OCI-LY7 (cell line): ENCODE data around the gene PTPN9. TPM values are rescaled to one million over a fixed set of nuclear protein-coding genes. Genes with fewer than 3 reads are reported as not detected.

ENCODE experiments used
- BruUV-seq: library from RNA; stranded (reverse); fragments of 400-500 nt; replicated peaks from 2 replicates; lab custom pipeline; 2021; lab: Mats Ljungman, UMichigan
- CTCF ChIA-PET: fragments of 300-600 bp; sonication (Branson Sonifier 250); formaldehyde crosslinking; loops from one replicate; lab custom pipeline; 2022; ENCODE audit warnings: antibody characterized with exemption; ENCODE audit not compliant: unreplicated experiment; lab: Charles Lee
- POLR2A ChIA-PET: fragments of 300-600 bp; sonication (Branson Sonifier 250); formaldehyde crosslinking; loops from one replicate; lab custom pipeline; 2022; ENCODE audit warnings: antibody characterized with exemption; lab: Charles Lee
- DNase-seq: peaks from one replicate; pipeline ENCODE4 v3.0.0-alpha.2; 2015; ENCODE audit warnings: low spot score
- H2AFZ ChIP-seq: fragments of 200-600 bp; sonication (generic), shearing (Covaris generic); 2 replicates; pipeline ENCODE4 v1.6.1; 2014; ENCODE audit warnings: mild to moderate bottlenecking, antibody characterized with exemption, low read length, moderate library complexity
- H3K27ac ChIP-seq: fragments of 200-600 bp; sonication (generic); 2 replicates; pipeline ENCODE4 v1.5.1; 2014; ENCODE audit warnings: mixed run types, low read depth, mild to moderate bottlenecking, moderate library complexity, low read length, inconsistent platforms; ENCODE audit not compliant: poor library complexity, severe bottlenecking
- H3K36me3 ChIP-seq: fragments of 200-600 bp; sonication (generic); 2 replicates; pipeline ENCODE4 v1.6.1; 2014; ENCODE audit warnings: mild to moderate bottlenecking, antibody characterized with exemption, low read length, moderate library complexity, mixed read lengths; ENCODE audit not compliant: insufficient read depth
- H3K4me1 ChIP-seq: fragments of 200-600 bp; sonication (generic); 2 replicates; pipeline ENCODE4 v1.5.1; 2014; ENCODE audit warnings: mild to moderate bottlenecking, low read length; ENCODE audit not compliant: insufficient read depth, poor library complexity, severe bottlenecking
- H3K4me2 ChIP-seq: fragments of 200-600 bp; sonication (generic); 2 replicates; pipeline ENCODE4 v1.6.1; 2014; ENCODE audit warnings: mild to moderate bottlenecking, low read length
- H3K4me3 ChIP-seq: fragments of 200-600 bp; sonication (generic); 2 replicates; pipeline ENCODE4 v1.5.1; 2014; ENCODE audit warnings: mild to moderate bottlenecking, low read depth, low read length; ENCODE audit not compliant: poor library complexity, severe bottlenecking
- H3K79me2 ChIP-seq: fragments of 200-600 bp; sonication (generic); 2 replicates; pipeline ENCODE4 v1.6.1; 2016; ENCODE audit warnings: low read depth, mild to moderate bottlenecking, low read length, moderate library complexity, mixed read lengths; ENCODE audit not compliant: insufficient read depth
- H3K9me2 ChIP-seq: fragments of 200-600 bp; sonication (generic); 2 replicates; pipeline ENCODE4 v1.6.1; 2016; ENCODE audit warnings: mild to moderate bottlenecking, low read length, mixed read lengths; ENCODE audit not compliant: insufficient read depth
- H3K9me3 ChIP-seq: fragments of 200-600 bp; sonication (generic); 2 replicates; pipeline ENCODE4 v1.6.1; 2014; ENCODE audit warnings: mild to moderate bottlenecking, mixed run types, low read length, mixed read lengths
- H4K20me1 ChIP-seq: fragments of 200-600 bp; sonication (generic); 2 replicates; pipeline ENCODE4 v1.6.1; 2014; ENCODE audit warnings: mild to moderate bottlenecking, antibody characterized with exemption, low read length, moderate library complexity, mixed read lengths; ENCODE audit not compliant: insufficient read depth
- EZH2phosphoT487 ChIP-seq: fragments of 200-600 bp; sonication (generic); IDR thresholded peaks from 2 replicates; pipeline ENCODE4 v1.6.1; 2018; ENCODE audit warnings: low read depth, borderline replicate concordance, mild to moderate bottlenecking, mixed run types, antibody characterized with exemption, low read length, moderate library complexity, mixed read lengths
- intact Hi-C: fragments of 100-400 bp; cut with micrococcal nuclease; formaldehyde crosslinking; loops from one replicate; pipeline ENCODE4 v1.10.0; 2022; ENCODE audit not compliant: unreplicated experiment
- total RNA-seq, 2 experiments: library from RNA; depleted of rRNA in 1 of 2; stranded (reverse); fragments of >200 nt in 1 of 2; shearing (Covaris generic) in 1 of 2; gene quantifications; 2 replicates each; pipeline ENCODE4 v1.2.3, GENCODE V29; 2014 to 2022
- TF ChIP-seq, protein P1 (sequence below): fragments of 200-600 bp; sonication (generic); conservative IDR thresholded peaks from 2 replicates; pipeline ENCODE4 v1.5.1; 2014; ENCODE audit warnings: mild to moderate bottlenecking, antibody characterized with exemption, low read length, moderate library complexity, mixed read lengths

Gene PTPN9
- total RNA-seq, 2 experiments from 2014 or later, result 16.5 to 38.5 TPM

DNA sequence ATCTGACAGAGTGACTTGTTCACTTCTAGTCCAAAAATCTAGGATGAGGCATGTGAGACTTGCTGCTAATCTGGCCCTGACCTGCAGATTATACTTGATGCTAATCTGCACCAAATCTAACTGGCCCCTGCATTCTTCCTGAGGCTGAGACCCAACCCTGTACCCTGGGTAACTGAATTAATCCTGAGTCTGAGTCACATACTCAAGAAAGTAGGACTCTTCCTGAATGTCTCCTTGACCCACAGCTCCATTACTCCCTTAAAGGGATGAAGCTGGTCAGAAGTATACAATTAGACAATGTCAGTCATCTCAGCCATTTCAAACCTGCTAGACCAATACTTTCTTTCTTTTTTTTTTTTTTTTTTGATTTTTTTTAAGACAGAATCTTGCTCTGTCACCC lies 25.5 kb downstream of the PTPN9 start:
- no peaks in the 10 kb centered on the region for H3K4me1 ChIP-seq
- H3K9me3 ChIP-seq, result no peaks in the 10 kb centered on the region
- TF ChIP-seq EZH2phosphoT487, result no peak
- TF ChIP-seq, protein P1, sequence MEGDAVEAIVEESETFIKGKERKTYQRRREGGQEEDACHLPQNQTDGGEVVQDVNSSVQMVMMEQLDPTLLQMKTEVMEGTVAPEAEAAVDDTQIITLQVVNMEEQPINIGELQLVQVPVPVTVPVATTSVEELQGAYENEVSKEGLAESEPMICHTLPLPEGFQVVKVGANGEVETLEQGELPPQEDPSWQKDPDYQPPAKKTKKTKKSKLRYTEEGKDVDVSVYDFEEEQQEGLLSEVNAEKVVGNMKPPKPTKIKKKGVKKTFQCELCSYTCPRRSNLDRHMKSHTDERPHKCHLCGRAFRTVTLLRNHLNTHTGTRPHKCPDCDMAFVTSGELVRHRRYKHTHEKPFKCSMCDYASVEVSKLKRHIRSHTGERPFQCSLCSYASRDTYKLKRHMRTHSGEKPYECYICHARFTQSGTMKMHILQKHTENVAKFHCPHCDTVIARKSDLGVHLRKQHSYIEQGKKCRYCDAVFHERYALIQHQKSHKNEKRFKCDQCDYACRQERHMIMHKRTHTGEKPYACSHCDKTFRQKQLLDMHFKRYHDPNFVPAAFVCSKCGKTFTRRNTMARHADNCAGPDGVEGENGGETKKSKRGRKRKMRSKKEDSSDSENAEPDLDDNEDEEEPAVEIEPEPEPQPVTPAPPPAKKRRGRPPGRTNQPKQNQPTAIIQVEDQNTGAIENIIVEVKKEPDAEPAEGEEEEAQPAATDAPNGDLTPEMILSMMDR, result no peak
- H2AFZ ChIP-seq, result no peak overlapping the region
- H3K27ac ChIP-seq, result no peak overlapping the region
- no peak overlapping the region for H3K4me2 ChIP-seq
- DNase-seq, result no peak
- H3K36me3 ChIP-seq, result no peaks in the 10 kb centered on the region; the same call in 1 of the 2 replicates
- ChIA-PET POLR2A (interaction anchor here (0.6 to 1.0 kb wide), 3 partner anchors 25 to 49 kb away, joined by 3 to 5 read pairs (median 5); no protein-coding TSS in a partner anchor), CTCF (no interaction called here)
- no peaks in the 10 kb centered on the region for H4K20me1 ChIP-seq
- intact Hi-C loops, result no loop called here
- no peak overlapping the region for H3K4me3 ChIP-seq
- H3K9me2 ChIP-seq, result no peaks in the 10 kb centered on the region
- peaks cover 25% of the 10 kb centered on the region; the same call in 1 of the 2 replicates for H3K79me2 ChIP-seq
- no TSS peak for BruUV-seq

DNA sequence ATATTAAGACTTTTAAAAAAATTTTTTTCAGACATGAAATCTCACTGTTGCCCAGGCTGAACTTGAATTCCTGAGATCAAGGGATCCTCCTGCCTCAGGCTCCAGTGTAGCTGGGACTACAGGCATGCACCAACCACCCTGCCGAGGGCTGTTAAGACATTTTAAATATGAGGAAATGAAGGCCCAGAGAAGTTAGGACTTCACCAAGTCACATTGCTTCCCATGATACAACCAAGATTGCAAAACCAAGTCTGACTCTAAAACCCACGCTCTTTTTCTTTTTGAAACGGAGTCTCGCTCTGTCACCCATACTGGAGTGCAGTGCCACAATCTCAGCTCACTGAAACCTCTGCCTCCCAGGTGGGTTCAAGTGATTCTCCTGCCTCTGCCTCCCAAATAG lies 28.0 kb downstream of the PTPN9 start:
- intact Hi-C loops, result no loop called here
- Histone ChIP-seq H2AFZ (no peak overlapping the region), H3K9me2 (no peaks in the 10 kb centered on the region), H3K79me2 (peaks cover 25% of the 10 kb centered on the region; the same call in 1 of the 2 replicates), H3K4me3 (no peak overlapping the region), H3K9me3 (no peaks in the 10 kb centered on the region), H3K27ac (no peak overlapping the region), H3K4me1 (no peaks in the 10 kb centered on the region), H4K20me1 (no peaks in the 10 kb centered on the region), H3K36me3 (no peaks in the 10 kb centered on the region; the same call in 1 of the 2 replicates), H3K4me2 (no peak overlapping the region)
- CTCF ChIA-PET, result no interaction called here
- POLR2A ChIA-PET, result no interaction called here
- no TSS peak for BruUV-seq
- no peak for DNase-seq
- TF ChIP-seq, protein P1, result no peak
- TF ChIP-seq EZH2phosphoT487, result no peak

DNA sequence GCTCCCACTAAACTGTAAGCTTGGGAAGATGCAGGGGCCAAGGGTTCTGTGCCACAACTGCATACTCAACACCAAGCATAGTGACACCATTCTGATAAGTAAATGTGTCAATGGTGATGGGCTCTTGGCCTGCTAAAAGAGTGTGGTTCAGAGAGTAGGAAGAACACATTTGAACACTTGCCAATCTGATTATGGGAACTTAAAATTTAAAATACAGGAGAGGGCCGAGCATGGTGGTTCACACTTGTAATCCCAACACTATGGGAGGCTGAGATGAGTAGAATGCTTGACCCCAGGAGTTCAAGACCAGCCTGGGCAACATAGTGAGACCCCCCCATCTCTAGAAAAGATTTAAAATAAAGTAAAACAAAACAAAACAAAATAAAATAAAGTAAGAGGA lies 34.1 kb downstream of the PTPN9 start:
- Histone ChIP-seq H3K27ac (no peak overlapping the region), H3K4me1 (no peaks in the 10 kb centered on the region), H3K79me2 (peaks cover 9% of the 10 kb centered on the region; the same call in 1 of the 2 replicates), H4K20me1 (no peaks in the 10 kb centered on the region), H3K4me3 (no peak overlapping the region), H3K36me3 (no peaks in the 10 kb centered on the region; the same call in none of the 2 replicates), H3K9me2 (no peaks in the 10 kb centered on the region), H2AFZ (no peak overlapping the region), H3K9me3 (no peaks in the 10 kb centered on the region), H3K4me2 (no peak overlapping the region)
- ChIA-PET CTCF (no interaction called here), POLR2A (no interaction called here)
- intact Hi-C loops, result no loop called here
- TF ChIP-seq, protein P1, result no peak
- no peak for TF ChIP-seq EZH2phosphoT487
- no peak for DNase-seq
- BruUV-seq, result TSS peak; percentile 37
